HL-60 (cell line): ENCODE results near the gene TUBA1B.

Experiments
- GABPA ChIP-seq: IDR thresholded peaks from 2 replicates; pipeline ENCODE4 v1.6.1; 2012; ENCODE audit warnings: low read depth
- POLR2AphosphoS5 ChIP-seq: IDR thresholded peaks from 2 replicates; pipeline ENCODE4 v1.6.1; 2012; ENCODE audit warnings: low read depth
- TF ChIP-seq, protein P1 (sequence below): IDR thresholded peaks from one replicate; pipeline ENCODE4 v1.5.1; 2011; ENCODE audit warnings: low read length, control low read depth, inconsistent platforms; ENCODE audit not compliant: insufficient read depth

DNA sequence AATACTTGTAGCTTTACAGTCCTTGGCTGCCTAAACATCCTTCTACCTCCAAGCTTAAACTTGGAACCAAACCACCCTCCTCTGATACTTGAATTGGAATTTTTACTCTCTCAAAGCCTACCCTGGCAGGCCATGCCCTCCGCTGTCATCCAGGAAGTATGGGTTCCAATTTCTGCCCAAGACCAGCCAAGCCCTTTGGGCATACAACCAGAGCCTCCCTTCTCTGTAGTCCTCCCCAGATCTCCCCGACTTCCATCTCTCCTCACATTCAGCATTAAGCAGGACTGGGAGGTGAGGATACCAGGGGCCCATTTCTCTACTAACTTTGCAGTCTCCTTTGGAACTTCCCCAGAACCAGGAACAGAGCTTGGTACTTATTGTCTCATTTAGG lies 36.2 kb downstream of the TUBA1B start:
- TF ChIP-seq, protein P1, sequence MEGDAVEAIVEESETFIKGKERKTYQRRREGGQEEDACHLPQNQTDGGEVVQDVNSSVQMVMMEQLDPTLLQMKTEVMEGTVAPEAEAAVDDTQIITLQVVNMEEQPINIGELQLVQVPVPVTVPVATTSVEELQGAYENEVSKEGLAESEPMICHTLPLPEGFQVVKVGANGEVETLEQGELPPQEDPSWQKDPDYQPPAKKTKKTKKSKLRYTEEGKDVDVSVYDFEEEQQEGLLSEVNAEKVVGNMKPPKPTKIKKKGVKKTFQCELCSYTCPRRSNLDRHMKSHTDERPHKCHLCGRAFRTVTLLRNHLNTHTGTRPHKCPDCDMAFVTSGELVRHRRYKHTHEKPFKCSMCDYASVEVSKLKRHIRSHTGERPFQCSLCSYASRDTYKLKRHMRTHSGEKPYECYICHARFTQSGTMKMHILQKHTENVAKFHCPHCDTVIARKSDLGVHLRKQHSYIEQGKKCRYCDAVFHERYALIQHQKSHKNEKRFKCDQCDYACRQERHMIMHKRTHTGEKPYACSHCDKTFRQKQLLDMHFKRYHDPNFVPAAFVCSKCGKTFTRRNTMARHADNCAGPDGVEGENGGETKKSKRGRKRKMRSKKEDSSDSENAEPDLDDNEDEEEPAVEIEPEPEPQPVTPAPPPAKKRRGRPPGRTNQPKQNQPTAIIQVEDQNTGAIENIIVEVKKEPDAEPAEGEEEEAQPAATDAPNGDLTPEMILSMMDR = no peak
- TF ChIP-seq POLR2AphosphoS5 (no peak), GABPA (no peak)
